Mesothelial cell of epicardium (in vitro differentiated cells): ENCODE results near the gene ATXN10. TPM values are rescaled to one million over a fixed set of nuclear protein-coding genes. Genes with fewer than 3 reads are reported as not detected.

Experiments
- DNase-seq, 2 experiments: peaks; one replicate each; pipeline ENCODE4 v3.0.0; 2021; ENCODE audit warnings: low spot score in 2 of 2; ENCODE audit not compliant: unreplicated experiment in 2 of 2
- H3K27ac Mint-ChIP-seq: 2 replicates; pipeline ENCODE4 v1.8.0; 2021; ENCODE audit warnings: mixed read lengths
- H3K27me3 Mint-ChIP-seq: 2 replicates; pipeline ENCODE4 v1.8.0; 2021; ENCODE audit warnings: low read depth, mixed read lengths
- H3K36me3 Mint-ChIP-seq: 2 replicates; pipeline ENCODE4 v1.8.0; 2021; ENCODE audit warnings: mixed read lengths
- H3K4me1 Mint-ChIP-seq: 2 replicates; pipeline ENCODE4 v1.8.0; 2021; ENCODE audit warnings: mixed read lengths
- H3K4me3 Mint-ChIP-seq: 2 replicates; pipeline ENCODE4 v1.8.0; 2021; ENCODE audit warnings: mild to moderate bottlenecking, moderate library complexity, mixed read lengths
- H3K9me3 Mint-ChIP-seq: 2 replicates; pipeline ENCODE4 v1.8.0; 2021; ENCODE audit warnings: mixed read lengths
- CTCF ChIP-seq: fragments of 200-600 bp; sonication (generic); IDR thresholded peaks from one replicate; pipeline ENCODE4 v1.5.0; 2021; ENCODE audit warnings: antibody characterized with exemption; ENCODE audit not compliant: unreplicated experiment
- total RNA-seq: library from RNA; stranded (reverse); gene quantifications from 3 replicates; pipeline ENCODE4 v1.2.1, GENCODE V29; 2021

The ATXN10 gene
- total RNA-seq, 1 donor from 2014 or later, result 237 TPM

GRCh38 chr22:45867118-45867905, 195.7 kb downstream of the ATXN10 start:
- peak in 1 of 2 experiments; percentile 46 for DNase-seq
- peaks cover 5% of the 10 kb centered on the region for H3K9me3 Mint-ChIP-seq
- H3K27me3 Mint-ChIP-seq, result peaks cover 54% of the 10 kb centered on the region
- peaks cover 21% of the 10 kb centered on the region for H3K4me1 Mint-ChIP-seq
- no peak for TF ChIP-seq CTCF
- H3K36me3 Mint-ChIP-seq, result peaks cover 2% of the 10 kb centered on the region
- H3K27ac Mint-ChIP-seq, result no peak overlapping the region
- peak overlapping the region; percentile 58 for H3K4me3 Mint-ChIP-seq

DNA sequence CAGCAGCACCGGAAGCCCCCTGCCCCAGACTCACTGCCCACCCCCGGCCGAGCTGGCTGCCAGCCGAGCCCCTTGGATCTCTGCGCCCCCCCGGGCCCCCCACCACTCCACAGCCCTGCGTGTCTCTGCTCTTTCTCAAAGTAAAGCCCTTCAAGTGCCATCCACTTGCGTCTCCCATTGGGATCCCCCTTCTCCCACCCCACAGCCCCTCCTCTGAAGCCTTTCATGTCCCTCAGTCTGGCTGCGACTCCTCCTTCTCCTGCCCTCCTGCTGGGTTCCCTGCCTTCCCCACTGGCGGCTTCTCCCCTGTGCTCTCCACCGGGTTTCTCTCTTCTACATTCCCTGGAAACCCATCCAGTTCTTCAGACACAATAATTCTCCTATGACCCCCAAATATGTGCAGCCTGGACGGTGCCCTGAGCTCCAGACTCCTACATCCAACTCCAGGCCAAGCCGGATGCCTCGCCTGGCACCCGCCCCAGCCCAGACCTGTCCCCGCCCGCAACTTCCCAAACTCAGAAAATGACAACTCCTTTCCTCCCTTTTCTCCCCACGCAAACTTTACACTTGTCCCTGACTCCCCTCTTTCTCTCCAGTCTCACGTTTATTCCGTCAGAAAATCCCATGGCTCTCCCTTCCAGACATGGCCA, 196.4 kb downstream of the ATXN10 start:
- Mint-ChIP-seq H3K27ac (no peak overlapping the region), H3K9me3 (peaks cover 5% of the 10 kb centered on the region), H3K4me3 (peak overlapping the region; percentile 58), H3K4me1 (peaks cover 21% of the 10 kb centered on the region), H3K36me3 (peaks cover 7% of the 10 kb centered on the region), H3K27me3 (peaks cover 54% of the 10 kb centered on the region)
- DNase-seq, result no peak
- no peak for TF ChIP-seq CTCF

DNA sequence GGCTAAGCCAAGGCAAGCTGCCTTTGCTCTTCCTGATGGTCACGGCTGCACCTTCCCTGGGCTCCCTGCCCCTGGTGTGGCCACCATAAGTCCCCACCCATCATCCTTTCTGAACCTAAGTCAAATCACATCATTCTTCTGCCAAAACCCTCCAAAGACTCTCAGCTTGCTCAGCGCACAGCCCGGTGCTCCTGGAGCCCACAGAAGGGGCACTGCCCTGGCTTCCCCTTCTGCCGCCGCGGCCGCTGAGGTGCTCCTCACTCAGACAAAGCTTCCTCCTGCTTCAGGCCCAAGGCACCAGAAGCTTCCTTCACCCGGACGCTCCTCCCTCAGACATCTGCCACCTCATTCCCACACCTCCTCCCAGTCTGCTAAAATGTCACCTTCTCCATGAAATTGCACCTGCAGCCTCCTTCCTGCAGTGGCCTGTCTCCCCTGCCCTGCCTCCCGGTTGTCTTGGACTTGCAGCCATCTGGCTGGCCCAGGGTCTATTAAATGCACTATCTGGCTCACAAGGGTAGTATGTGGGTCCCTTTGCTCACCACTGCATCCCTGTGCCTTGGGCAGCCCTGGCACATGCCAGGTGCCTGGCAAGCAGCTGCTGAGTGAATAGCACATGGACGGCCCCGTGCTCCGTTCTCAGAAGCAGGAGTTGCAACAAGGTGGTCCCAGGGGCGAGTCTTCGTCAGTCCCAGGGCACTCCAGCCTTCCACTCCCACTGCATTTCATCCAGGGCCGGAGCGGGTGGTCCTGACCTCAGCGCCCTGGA, 197.1 kb downstream of the ATXN10 start:
- peaks cover 21% of the 10 kb centered on the region for H3K4me1 Mint-ChIP-seq

DNA sequence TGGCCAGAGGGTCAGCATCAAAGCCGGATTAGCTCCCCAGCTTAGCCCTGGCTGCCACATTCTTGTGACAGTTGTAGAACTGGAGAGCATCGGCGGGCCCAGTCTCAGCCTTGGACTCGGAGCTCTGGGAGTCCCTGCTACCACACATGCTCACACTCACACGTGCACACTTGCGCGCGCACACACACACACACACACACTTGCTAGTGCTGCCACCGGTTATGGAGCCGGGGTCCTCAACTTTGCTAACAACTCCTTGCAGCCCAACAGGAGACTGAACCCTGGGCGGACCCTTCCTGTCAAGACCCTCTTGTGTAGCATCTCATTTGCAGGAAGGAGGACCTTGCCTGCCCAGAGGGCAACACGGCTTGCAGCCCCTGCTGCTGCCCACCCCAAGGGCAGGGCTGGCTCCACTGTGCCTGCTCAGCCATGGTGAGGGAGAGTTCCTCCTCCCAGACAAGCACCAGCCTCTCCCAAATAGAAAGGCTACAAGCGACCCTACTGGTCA, 197.8 kb downstream of the ATXN10 start:
- Mint-ChIP-seq H3K27me3 (peaks cover 52% of the 10 kb centered on the region), H3K9me3 (peaks cover 17% of the 10 kb centered on the region), H3K4me3 (no peak overlapping the region), H3K4me1 (peaks cover 17% of the 10 kb centered on the region), H3K36me3 (peaks cover 7% of the 10 kb centered on the region), H3K27ac (no peak overlapping the region)
- no peak for TF ChIP-seq CTCF
- DNase-seq, result peak in 1 of 2 experiments; percentile 34

More for the DNA sequence above, 197.1 kb downstream of the ATXN10 start:
- Mint-ChIP-seq H3K36me3 (peaks cover 7% of the 10 kb centered on the region), H3K4me3 (peak overlapping the region; percentile 58), H3K27me3 (peaks cover 54% of the 10 kb centered on the region), H3K9me3 (peaks cover 13% of the 10 kb centered on the region), H3K27ac (no peak overlapping the region)
- no peak for TF ChIP-seq CTCF
- peak in 1 of 2 experiments; percentile 14 for DNase-seq

GRCh38 chr22:45870011-45870410, 198.4 kb downstream of the ATXN10 start:
- peaks cover 17% of the 10 kb centered on the region for H3K9me3 Mint-ChIP-seq
- peak in 1 of 2 experiments; percentile 16 for DNase-seq
- H3K27ac Mint-ChIP-seq, result no peak overlapping the region
- peaks cover 47% of the 10 kb centered on the region for H3K27me3 Mint-ChIP-seq
- H3K36me3 Mint-ChIP-seq, result peaks cover 7% of the 10 kb centered on the region
- peaks cover 11% of the 10 kb centered on the region for H3K4me1 Mint-ChIP-seq
- no peak overlapping the region for H3K4me3 Mint-ChIP-seq
- TF ChIP-seq CTCF, result no peak
